NB4 (cell line): Measurements from ENCODE around the gene RIPK4.

Experiments used
- POLR2A ChIP-seq: IDR thresholded peaks from 2 replicates; pipeline ENCODE4 v1.6.1; 2011; ENCODE audit warnings: mild to moderate bottlenecking; ENCODE audit not compliant: insufficient read length; ENCODE audit errors: extremely low read depth
- TF ChIP-seq, protein P1 (sequence below): IDR thresholded peaks from one replicate; pipeline ENCODE4 v1.5.1; 2012; ENCODE audit warnings: low read depth, low read length

- TF ChIP-seq, protein P1, sequence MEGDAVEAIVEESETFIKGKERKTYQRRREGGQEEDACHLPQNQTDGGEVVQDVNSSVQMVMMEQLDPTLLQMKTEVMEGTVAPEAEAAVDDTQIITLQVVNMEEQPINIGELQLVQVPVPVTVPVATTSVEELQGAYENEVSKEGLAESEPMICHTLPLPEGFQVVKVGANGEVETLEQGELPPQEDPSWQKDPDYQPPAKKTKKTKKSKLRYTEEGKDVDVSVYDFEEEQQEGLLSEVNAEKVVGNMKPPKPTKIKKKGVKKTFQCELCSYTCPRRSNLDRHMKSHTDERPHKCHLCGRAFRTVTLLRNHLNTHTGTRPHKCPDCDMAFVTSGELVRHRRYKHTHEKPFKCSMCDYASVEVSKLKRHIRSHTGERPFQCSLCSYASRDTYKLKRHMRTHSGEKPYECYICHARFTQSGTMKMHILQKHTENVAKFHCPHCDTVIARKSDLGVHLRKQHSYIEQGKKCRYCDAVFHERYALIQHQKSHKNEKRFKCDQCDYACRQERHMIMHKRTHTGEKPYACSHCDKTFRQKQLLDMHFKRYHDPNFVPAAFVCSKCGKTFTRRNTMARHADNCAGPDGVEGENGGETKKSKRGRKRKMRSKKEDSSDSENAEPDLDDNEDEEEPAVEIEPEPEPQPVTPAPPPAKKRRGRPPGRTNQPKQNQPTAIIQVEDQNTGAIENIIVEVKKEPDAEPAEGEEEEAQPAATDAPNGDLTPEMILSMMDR, result no peak
- TF ChIP-seq POLR2A, result no peak
Observed at GRCh38 chr21:41711416-41712007, 55.3 kb downstream of the RIPK4 start.
